Placental epithelial cell (primary cell): ENCODE data around the gene AHCTF1. TPM values are rescaled to one million over a fixed set of nuclear protein-coding genes. Genes with fewer than 3 reads are reported as not detected.

ENCODE experiments used
- small RNA-seq: library from RNA; depleted of rRNA; stranded (forward); fragments of <200 nt; gene quantifications from one replicate; pipeline ENCODE3, GENCODE V24; 2012
- total RNA-seq: library from RNA; depleted of rRNA; stranded (reverse); fragments of >200 nt; gene quantifications from 2 replicates; pipeline ENCODE4 v1.2.3, GENCODE V29; 2012

AHCTF1 gene
- 24.7 and 27.5 TPM in 2 replicates for total RNA-seq

GRCh38 chr1:246931549-246932365, at the start of gene AHCTF1:
AHCTF1 (minus strand) TSS chr1:246931948; CDS start chr1:246918370, 13,578 bp downstream.

Small RNA genes within 50 kb of the gene (small RNA-seq; reads per million reads assigned to genes)
- gene AC113174.1 (not detected), gene RF00402 (not detected)

Other genes starting within 250 kb of the AHCTF1 start
- 16.9 and 34.2 TPM in 2 replicates for gene SCCPDH, start 207.5 kb downstream of the AHCTF1 start, total RNA-seq
- gene ZNF695, start 76.1 kb upstream of the AHCTF1 start, total RNA-seq = 2.0 and 3.1 TPM in 2 replicates
- 0.79 and 2.1 TPM in 2 replicates for gene ZNF670, start 146.9 kb upstream of the AHCTF1 start, total RNA-seq
- gene ZNF669, start 172.4 kb upstream of the AHCTF1 start, total RNA-seq = 6.9 and 9.4 TPM in 2 replicates
- 48.3 and 63.2 TPM in 2 replicates for gene ZNF124, start 240.1 kb upstream of the AHCTF1 start, total RNA-seq